Measurements from ENCODE around the gene MAP3K5.

DNA sequence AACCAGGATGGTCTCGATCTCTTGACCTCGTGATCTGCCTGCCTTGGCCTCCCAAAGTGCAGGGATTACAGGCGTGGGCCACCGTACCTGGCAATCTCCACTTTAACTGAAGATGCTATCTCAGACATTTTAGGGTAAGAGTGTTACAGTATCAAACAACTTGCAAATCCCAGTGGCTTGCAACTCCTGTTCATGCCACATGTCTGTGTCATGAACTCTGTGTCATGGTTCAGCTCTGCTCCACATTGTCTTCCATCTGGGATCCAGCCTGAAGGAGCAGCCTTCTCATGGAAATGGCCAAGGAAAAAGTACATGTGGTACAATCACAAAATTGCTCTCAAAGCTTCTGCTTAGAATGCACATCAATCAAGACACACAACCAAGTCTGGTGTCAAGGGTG, 114.9 kb downstream of the MAP3K5 start:
- TF ChIP-seq, protein P1, sequence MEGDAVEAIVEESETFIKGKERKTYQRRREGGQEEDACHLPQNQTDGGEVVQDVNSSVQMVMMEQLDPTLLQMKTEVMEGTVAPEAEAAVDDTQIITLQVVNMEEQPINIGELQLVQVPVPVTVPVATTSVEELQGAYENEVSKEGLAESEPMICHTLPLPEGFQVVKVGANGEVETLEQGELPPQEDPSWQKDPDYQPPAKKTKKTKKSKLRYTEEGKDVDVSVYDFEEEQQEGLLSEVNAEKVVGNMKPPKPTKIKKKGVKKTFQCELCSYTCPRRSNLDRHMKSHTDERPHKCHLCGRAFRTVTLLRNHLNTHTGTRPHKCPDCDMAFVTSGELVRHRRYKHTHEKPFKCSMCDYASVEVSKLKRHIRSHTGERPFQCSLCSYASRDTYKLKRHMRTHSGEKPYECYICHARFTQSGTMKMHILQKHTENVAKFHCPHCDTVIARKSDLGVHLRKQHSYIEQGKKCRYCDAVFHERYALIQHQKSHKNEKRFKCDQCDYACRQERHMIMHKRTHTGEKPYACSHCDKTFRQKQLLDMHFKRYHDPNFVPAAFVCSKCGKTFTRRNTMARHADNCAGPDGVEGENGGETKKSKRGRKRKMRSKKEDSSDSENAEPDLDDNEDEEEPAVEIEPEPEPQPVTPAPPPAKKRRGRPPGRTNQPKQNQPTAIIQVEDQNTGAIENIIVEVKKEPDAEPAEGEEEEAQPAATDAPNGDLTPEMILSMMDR (IDR thresholded peaks at IDR 0.05) = no peak
- no peak for TF ChIP-seq EZH2 (IDR thresholded peaks at IDR 0.05)
- TF ChIP-seq EZH2phosphoT487 (IDR thresholded peaks at IDR 0.05) = no peak
